ENCODE measurements around the gene ZNF682. TPM values are rescaled to one million over a fixed set of nuclear protein-coding genes. Genes with fewer than 3 reads are reported as not detected.
"Not testable (repeated sequence)": the region's sequence is repeated elsewhere in the genome, so short reads cannot be mapped to it uniquely, and the experiment has no call there.

Gene ZNF682
- 20.0 TPM for total RNA-seq

- DNase-seq (ENCODE audit: low spot score in 2 of 2) (peak; percentile 87 to 94), FAIRE-seq (peak; percentile 15)
Measured at GRCh38 chr19:20039203-20039723, at the start of gene ZNF682. ZNF682 (minus strand) TSS chr19:20039505; CDS start chr19:20039345, 160 bp downstream.

DNA sequence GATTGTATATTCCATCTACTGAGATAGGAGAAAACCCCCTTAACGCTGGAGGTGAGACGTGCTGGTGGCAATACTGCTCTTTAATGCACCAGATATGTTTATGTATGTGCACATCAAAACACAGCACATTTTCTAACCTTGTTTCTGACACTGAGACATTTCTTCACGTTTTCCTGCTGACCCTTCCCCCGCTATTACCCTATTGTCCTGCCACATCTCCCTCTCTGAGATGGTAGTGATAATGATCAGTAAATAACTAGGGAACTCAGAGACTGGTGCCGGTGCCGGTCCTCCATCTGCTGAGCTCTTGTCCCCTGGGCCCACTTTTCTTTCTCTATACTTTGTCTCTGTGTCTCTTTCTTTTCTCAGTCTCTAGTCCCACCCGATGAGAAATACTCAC, 43.6 kb upstream of the ZNF682 start:
- FAIRE-seq; DNase-seq (ENCODE audit: low spot score in 2 of 2): not testable (repeated sequence)

DNA sequence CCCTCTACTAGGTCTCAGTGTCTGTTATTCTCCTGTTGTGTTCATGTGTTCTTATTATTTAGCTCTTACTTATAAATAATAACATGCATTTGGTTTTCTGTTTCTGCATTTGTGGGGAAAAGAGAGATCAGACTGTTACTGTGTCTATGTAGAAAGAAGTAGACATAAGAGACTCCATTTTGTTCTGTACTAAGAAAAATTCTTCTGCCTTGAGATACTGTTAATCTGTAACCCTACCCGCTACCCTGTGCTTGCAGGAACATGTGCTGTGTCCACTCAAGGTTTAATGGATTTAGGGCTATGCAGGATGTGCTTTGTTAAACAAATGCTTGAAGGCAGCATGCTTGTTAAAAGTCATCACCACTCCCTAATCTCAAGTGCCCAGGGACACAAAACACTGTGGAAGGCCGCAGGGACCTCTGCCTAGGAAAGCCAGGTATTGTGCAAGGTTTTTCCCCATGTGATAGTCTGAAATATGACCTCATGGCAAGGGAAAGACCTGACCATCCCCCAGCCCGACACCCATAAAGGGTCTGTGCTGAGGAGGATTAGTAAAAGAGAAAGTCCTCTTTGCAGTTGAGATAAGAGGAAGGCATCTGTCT, 43.0 kb upstream of the ZNF682 start:
- FAIRE-seq; DNase-seq (ENCODE audit: low spot score in 2 of 2): not testable (repeated sequence)

GRCh38 chr19:20080656-20081055, 41.4 kb upstream of the ZNF682 start:
- no peak for DNase-seq (ENCODE audit: low spot score in 2 of 2)
- no peak for FAIRE-seq

DNA sequence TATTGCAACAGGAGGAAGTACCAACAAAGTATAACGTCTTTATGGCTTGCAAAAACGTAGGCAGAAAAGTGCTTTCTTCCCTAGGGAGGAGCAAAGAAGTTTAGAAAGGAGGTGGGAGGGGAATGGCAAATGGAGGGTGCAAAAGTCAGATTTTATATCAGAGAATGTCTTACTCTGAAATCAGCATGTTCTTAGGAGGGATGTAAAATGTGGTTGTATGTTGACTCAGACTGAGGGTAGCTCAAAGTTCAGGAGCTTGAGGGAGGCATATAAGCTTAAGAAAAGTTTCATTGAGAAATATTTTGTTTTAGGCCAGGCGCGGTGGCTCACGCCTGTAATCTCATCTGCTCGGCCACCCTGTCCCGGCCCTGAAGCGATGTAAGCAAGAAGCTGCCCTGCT, 40.2 kb upstream of the ZNF682 start:
- FAIRE-seq, result no peak
- no peak for DNase-seq (ENCODE audit: low spot score in 2 of 2)

GRCh38 chr19:20078581-20079031, 39.3 kb upstream of the ZNF682 start:
- FAIRE-seq (no peak), DNase-seq (ENCODE audit: low spot score in 2 of 2) (no peak)

GRCh38 chr19:20077791-20078463, 38.6 kb upstream of the ZNF682 start, which contains the start of gene ZNF90:
ZNF90 (plus strand) TSS chr19:20078000; CDS start chr19:20078133, 133 bp downstream.
- DNase-seq (ENCODE audit: low spot score in 2 of 2), result peak; percentile 68 to 77
- FAIRE-seq, result no peak

DNA sequence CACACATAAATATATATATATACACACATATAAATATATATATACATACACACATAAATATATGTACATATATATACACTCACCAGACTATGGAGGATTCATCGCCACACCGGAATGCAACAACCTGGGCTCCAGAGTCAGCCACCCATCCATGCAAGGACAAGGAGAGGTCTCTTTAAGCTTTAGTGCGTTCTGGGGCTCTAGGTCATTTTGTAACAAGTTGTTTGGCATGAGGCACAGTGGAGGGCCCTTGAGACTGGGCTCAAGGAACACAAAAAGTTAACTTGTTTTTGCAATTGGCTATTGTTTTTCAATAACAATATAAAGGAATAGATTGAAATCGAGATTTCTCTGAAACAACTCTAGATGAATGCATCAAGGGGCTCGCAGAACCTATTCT, 33.6 kb upstream of the ZNF682 start:
- FAIRE-seq (no peak), DNase-seq (ENCODE audit: low spot score in 2 of 2) (no peak)

DNA sequence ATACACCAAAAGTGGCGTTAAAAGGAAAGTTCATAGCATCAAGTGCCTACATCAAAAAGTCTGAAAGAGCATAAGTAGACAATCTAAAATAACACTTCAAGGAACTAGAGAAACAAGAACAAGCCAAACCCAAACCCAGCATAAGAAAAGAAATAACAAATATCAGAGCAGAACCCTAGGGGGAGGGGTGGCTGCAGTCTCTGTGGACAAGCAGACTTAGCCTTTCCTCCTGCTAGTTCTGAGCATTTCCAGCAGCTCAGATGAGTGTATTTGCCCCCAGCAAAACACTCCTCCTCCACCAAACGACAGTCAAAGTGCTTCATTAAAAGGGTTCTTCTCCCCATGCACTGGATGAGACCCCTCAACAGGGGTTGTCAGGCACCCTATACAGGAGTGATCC, 31.4 kb upstream of the ZNF682 start:
- FAIRE-seq, result no peak

GRCh38 chr19:20068559-20068958, 29.3 kb upstream of the ZNF682 start:
- not testable (repeated sequence) for FAIRE-seq; DNase-seq (ENCODE audit: low spot score in 2 of 2)

More for the DNA sequence above, 31.4 kb upstream of the ZNF682 start:
- no peak for DNase-seq (ENCODE audit: low spot score in 2 of 2)

GRCh38 chr19:20067943-20068342, 28.6 kb upstream of the ZNF682 start:
- FAIRE-seq (no peak), DNase-seq (ENCODE audit: low spot score in 2 of 2) (no peak)

DNA sequence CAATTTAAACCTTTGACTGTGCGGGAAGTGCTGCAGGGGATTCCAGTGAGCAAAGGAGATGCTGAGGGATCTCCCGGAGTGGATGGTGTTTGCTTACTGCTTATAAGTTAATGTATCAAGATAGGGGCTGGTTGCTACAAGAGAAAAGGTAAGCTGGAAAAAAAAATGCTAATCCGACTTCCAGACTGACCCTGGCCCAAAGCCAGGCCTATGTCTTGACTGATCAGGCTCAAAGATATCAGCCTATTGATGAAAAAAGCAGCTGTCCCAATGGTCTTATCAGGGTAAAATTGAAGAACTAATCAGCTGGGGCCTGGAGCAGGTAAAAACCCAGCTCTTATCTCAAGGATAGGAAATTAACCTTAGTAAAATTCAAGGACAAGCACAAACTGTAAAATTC, 27.6 kb upstream of the ZNF682 start:
- DNase-seq (ENCODE audit: low spot score in 2 of 2), result no peak
- FAIRE-seq, result no peak

DNA sequence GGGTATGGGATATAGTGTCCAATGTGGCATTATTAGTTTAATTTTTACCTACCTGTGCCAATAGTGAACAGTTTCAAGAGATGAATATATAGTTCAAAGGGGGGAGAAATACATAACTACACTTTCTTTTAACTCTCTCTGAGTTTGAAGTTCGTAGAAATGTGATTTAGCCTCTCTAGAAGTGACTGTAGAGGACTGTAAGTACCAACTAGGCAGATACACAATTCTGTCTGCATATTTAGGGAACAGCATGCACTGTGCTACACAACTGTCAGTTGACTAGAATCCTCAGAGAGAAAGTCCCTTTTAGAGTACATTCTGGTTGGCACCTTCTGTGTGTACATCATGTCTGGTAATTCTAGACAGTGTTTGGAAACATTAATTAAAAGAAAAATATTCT, 21.0 kb upstream of the ZNF682 start:
- FAIRE-seq (no peak), DNase-seq (ENCODE audit: low spot score in 2 of 2) (no peak)

DNA sequence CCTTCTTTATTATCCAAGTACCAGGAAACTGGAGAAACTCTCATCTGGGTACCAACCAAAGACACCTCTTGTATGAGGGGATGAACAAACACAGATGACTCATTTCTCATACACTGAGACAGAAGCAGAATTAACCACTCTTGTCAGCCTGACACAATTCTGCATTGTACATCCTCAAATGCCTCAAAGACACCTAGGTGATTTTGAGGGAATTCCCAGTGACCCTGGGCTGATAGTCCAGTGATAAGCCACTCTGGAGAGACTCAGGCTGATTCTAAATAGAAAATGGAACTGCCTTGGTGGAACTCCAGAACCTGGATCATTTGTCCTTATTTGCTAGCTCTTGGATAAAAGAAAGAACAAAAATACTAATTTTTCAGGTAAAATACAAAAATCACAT, 19.4 kb upstream of the ZNF682 start:
- FAIRE-seq; DNase-seq (ENCODE audit: low spot score in 2 of 2): not testable (repeated sequence)

DNA sequence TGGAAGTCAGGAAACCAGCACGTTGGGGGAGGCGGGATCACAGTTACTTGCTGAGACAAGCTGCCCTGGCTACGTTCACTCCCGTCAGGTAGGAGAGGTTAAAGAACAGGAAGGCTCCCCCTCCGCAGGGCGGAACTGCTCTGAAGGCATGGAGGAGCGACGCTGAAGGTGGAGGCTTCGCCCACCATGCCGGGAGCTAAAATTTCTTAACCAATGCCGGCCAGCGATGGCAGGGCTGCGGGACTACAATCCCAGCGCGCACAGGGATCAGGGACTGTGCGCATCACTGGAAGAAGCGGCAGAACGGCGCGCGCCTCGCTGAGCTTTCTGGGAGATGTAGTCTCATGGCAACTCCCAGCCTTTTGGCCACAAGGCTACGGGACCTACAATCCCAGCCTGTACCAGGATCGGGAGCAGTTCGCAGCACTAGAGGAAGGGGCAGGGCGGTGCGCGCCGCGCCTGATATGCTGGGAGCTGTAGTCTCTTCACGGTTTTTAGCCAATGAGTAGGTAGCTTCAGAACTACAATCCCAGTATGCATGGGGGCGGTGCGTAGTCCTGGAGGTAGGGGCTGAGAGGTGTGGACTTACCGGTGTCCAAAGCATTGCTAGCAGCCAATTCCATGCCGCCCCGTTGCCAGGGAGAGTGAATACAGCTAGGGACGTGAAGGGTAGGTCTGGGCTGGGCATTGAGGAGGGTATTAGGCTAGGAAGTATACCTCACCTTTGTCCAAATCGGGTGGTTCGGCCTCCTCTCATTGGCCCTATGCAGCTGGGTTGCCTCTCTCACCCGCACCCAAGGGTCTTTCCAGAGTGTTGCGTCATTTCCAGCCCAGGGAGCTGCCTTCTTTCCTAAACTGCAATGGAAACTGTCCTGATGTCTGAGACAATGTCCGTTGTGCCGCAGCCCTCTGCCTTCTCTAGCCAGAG, 12.8 kb upstream of the ZNF682 start:
- FAIRE-seq (peak; percentile 74), DNase-seq (ENCODE audit: low spot score in 2 of 2) (peak; percentile 77 to 84)

GRCh38 chr19:20045742-20046141, 6.4 kb upstream of the ZNF682 start:
- not testable (repeated sequence) for FAIRE-seq; DNase-seq (ENCODE audit: low spot score in 2 of 2)

GRCh38 chr19:20044663-20045062, 5.4 kb upstream of the ZNF682 start:
- no peak for FAIRE-seq

DNA sequence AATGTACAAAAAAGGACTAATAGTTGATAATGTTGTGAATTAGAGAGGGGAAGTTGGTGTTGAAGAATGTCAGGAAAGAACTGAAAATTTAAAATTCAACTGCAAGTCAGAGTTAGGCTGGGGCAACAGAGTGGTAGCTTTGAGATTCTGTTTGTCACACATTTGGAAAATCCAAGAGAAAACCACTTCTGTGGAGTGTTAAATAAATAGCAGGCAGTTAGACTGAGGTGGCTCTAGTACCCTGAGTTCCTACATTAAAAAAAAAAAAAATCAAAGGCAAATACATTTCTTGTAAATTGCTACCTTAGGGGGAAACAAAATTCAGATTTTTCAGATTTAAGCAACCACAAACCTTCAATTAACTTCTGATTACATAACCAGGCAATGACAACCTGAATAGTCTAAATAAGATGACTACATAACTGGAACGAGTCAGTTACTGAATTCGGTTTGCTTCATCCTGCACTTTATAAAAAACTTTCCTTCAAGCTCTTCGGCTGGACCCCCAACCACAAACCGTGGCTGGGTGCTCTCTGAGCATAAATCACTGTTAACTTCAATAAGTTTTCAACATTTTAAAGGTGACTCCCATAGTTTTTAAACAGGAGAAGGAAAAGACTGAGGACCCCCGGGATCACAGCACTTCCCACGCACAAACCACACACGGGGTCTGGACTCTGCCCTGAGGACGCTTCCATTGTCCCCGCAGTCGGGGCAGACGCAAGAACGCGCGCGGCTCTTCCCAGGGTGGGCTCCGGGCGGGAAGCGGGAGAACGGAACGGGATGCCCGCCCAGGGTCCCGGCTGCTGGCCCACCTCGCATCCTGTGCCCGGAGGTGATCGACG, 725 bp downstream of the ZNF682 start:
- no peak for FAIRE-seq
- DNase-seq (ENCODE audit: low spot score in 2 of 2), result peak in 1 of 2 donors; percentile 16

More at GRCh38 chr19:20044663-20045062, 5.4 kb upstream of the ZNF682 start:
- DNase-seq (ENCODE audit: low spot score in 2 of 2), result no peak

GRCh38 chr19:20035935-20036334, 3.4 kb downstream of the ZNF682 start:
- FAIRE-seq, result no peak
- DNase-seq (ENCODE audit: low spot score in 2 of 2), result no peak

- DNase-seq (ENCODE audit: low spot score in 2 of 2) (no peak), FAIRE-seq (no peak)
Measured at GRCh38 chr19:20028611-20029010, 10.7 kb downstream of the ZNF682 start.
